ENCODE data around the gene FGD5.

The FGD5 gene, protein sequence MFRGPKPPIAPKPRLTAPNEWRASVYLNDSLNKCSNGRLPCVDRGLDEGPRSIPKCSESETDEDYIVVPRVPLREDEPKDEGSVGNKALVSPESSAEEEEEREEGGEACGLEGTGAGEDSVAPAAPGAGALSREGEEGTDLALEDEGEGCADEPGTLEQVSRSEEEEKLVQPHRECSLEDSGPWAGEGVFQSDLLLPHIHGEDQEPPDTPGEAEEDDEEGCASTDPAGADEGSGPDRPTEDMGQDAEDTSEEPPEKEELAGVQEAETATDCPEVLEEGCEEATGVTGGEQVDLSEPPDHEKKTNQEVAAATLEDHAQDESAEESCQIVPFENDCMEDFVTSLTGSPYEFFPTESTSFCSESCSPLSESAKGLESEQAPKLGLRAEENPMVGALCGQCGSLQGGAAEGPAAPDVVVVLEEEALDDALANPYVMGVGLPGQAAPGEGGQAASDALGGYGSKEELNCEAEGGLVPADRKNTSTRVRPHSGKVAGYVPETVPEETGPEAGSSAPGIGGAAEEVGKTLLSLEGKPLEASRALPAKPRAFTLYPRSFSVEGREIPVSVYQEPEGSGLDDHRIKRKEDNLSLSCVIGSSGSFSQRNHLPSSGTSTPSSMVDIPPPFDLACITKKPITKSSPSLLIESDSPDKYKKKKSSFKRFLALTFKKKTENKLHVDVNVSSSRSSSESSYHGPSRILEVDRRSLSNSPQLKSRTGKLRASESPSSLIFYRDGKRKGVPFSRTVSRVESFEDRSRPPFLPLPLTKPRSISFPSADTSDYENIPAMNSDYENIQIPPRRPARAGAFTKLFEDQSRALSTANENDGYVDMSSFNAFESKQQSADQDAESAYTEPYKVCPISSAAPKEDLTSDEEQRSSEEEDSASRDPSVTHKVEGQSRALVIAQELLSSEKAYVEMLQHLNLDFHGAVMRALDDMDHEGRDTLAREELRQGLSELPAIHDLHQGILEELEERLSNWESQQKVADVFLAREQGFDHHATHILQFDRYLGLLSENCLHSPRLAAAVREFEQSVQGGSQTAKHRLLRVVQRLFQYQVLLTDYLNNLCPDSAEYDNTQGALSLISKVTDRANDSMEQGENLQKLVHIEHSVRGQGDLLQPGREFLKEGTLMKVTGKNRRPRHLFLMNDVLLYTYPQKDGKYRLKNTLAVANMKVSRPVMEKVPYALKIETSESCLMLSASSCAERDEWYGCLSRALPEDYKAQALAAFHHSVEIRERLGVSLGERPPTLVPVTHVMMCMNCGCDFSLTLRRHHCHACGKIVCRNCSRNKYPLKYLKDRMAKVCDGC (N-terminal part only)

DNA sequence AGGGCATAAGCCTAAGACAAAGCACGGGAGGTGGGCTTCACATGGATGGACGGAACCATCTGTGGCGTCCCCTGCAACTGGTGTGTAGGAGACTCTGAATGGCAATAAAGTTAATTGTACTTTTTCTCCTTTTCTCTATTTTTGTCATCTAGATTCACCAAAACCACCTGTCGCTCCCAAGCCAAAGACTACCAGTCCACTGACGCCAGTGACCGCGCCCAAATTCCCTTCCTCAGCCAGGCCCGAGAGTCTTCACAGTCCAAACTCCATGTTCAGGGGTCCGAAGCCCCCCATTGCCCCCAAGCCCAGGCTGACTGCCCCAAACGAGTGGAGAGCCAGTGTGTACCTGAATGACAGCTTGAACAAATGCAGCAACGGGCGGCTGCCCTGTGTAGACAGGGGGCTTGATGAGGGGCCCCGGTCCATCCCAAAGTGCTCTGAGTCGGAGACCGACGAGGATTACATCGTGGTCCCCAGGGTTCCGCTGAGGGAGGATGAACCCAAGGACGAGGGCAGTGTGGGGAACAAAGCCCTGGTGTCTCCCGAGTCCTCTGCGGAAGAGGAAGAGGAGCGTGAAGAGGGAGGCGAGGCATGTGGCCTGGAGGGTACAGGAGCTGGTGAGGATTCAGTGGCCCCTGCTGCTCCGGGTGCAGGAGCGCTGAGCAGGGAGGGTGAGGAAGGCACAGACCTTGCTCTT lies at the start of gene FGD5:
Gene FGD5 (plus strand): TSS at position 159 of the 697 bp plus-strand sequence. CDS start 110 bp downstream, at position 269.
- H3K4me1 ChIP-seq (ENCODE audit: control insufficient read depth, insufficient read depth, low read length): peaks cover 18% of the 10 kb centered on the region
- H3K9me3 ChIP-seq (ENCODE audit: control insufficient read depth, insufficient read depth, low read depth, low read length): no peaks in the 10 kb centered on the region
- H3K36me3 ChIP-seq (ENCODE audit: control insufficient read depth, insufficient read depth, low read length): no peaks in the 10 kb centered on the region
- H3K9ac ChIP-seq (ENCODE audit: low read length): no peak within 1 kb of the TSS
- no peak within 1 kb of the TSS for H3K27ac ChIP-seq (ENCODE audit: low read depth, low read length)
- peaks cover under 1% of the 10 kb centered on the region; the same call in 1 of the 2 replicates for H3K27me3 ChIP-seq (ENCODE audit: control insufficient read depth, insufficient read depth, low read length)
- H3K4me3 ChIP-seq (ENCODE audit: low read depth, low read length): no peak within 1 kb of the TSS

DNA sequence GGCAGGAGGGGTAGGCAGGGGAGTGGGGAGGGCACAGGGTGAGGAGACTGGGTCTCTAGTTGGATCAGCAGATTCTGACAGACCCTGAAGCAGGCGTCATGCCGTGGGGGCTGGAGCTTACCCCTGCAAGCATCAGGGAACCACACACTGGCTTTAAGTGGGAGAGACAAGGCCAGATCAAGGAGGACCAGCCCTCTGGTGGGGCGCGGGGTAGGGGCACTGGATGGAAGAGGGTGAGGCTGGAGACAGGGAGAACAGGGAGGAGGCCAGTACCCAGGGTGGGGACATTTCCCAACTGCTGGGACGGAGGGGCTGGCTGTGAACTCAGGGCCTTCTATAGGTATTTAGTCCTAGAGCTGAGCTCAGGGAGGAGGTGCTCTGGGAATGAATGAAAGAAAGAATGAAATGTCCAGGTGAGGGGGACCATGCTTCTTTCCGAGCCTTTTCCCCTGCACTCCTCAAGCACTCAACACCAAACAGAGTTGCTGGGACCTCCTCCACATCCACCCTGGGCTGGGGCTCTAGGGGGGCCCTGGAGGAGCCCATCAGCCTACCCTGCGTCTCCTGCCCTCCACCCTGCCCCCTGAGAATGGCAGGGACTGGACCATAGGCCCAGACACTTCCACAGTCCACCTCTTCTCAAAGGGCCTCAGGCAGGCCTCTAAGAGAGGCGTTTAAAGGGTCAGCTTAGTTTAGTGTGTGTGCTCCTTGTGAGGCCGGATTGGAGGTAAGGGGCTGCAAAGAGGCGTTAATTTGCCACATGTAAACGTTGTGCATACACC lies 49.0 kb upstream of the FGD5 start:
- H3K27me3 ChIP-seq (ENCODE audit: control insufficient read depth, insufficient read depth, low read length): no peaks in the 10 kb centered on the region
- H3K4me3 ChIP-seq (ENCODE audit: low read depth, low read length): no peak overlapping the region
- no peaks in the 10 kb centered on the region for H3K36me3 ChIP-seq (ENCODE audit: control insufficient read depth, insufficient read depth, low read length)
- no peak overlapping the region for H3K9ac ChIP-seq (ENCODE audit: low read length)
- H3K9me3 ChIP-seq (ENCODE audit: control insufficient read depth, insufficient read depth, low read depth, low read length): no peaks in the 10 kb centered on the region
- no peak overlapping the region for H3K27ac ChIP-seq (ENCODE audit: low read depth, low read length)
- H3K4me1 ChIP-seq (ENCODE audit: control insufficient read depth, insufficient read depth, low read length): peaks cover 22% of the 10 kb centered on the region

DNA sequence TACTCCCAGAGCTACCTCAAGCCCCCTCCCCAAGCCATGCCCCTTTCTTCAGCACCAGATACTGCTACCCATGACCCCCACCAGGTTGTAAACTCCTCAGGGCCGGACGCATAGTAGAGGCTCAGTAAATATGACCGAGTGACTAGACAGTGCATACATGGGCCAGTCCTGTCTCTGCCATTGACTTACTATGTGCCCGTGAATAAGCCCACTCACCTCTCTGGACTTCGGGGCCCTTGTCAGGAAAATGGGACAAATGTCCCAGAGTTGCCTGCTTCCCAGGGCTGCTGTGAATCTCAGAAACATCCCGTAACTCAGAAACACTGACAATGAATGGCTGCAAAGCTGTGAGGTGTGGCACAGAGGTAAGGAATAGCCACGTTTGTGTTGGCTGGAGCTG lies 48.2 kb upstream of the FGD5 start:
- Histone ChIP-seq H3K36me3 (ENCODE audit: control insufficient read depth, insufficient read depth, low read length) (no peaks in the 10 kb centered on the region), H3K27me3 (ENCODE audit: control insufficient read depth, insufficient read depth, low read length) (no peaks in the 10 kb centered on the region), H3K4me3 (ENCODE audit: low read depth, low read length) (no peak overlapping the region)

DNA sequence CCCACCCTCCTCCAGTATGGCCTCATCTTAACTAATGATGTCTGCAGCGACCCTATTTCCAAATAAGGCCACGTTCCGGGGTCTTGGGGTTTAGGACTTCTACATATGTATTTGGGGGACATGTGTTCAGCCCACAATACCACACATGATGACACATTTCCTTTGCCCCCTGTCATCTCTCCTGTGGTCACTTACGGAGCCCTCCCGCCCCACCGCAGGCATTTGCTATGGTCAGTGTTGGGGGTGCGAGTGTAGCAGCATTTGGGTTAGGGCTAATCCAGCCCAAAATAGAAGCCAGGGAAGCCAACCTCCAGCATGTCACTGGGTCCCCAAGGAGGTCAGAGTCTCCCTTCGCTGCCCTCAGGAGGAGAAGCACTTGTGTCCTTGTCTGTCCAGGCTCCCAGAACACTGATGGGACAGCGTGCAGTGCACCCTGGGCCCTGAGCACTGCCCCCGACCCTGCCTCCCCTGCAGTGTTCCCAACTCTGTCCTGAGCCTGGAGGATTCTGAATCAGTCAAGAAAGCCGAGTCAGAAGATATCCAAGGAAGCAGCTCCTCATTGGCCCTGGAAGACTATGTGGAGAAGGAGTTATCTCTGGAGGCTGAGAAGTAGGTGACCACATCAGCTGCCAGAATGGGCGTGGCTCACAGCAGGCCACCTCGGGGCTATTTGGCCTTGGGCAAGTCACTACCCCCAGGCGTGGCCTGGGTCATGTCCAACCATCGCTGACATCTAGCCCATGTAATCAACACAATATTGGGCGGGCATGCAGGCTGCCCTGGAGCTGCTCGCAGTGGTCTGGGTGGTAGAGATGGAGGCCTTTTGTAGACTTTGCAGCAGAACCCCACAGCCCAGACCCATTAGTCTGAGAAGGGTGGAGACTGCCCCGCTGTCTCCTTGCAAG lies 46.9 kb upstream of the FGD5 start:
- no peaks in the 10 kb centered on the region for H3K9me3 ChIP-seq (ENCODE audit: control insufficient read depth, insufficient read depth, low read depth, low read length)
- H3K36me3 ChIP-seq (ENCODE audit: control insufficient read depth, insufficient read depth, low read length): no peaks in the 10 kb centered on the region
- no peaks in the 10 kb centered on the region for H3K27me3 ChIP-seq (ENCODE audit: control insufficient read depth, insufficient read depth, low read length)
- no peak overlapping the region for H3K27ac ChIP-seq (ENCODE audit: low read depth, low read length)
- H3K9ac ChIP-seq (ENCODE audit: low read length): no peak overlapping the region
- H3K4me3 ChIP-seq (ENCODE audit: low read depth, low read length): no peak overlapping the region
- peaks cover 25% of the 10 kb centered on the region for H3K4me1 ChIP-seq (ENCODE audit: control insufficient read depth, insufficient read depth, low read length)

More for the DNA sequence above, 48.2 kb upstream of the FGD5 start:
- Histone ChIP-seq H3K27ac (ENCODE audit: low read depth, low read length) (no peak overlapping the region), H3K4me1 (ENCODE audit: control insufficient read depth, insufficient read depth, low read length) (peaks cover 25% of the 10 kb centered on the region), H3K9ac (ENCODE audit: low read length) (no peak overlapping the region), H3K9me3 (ENCODE audit: control insufficient read depth, insufficient read depth, low read depth, low read length) (no peaks in the 10 kb centered on the region)

DNA sequence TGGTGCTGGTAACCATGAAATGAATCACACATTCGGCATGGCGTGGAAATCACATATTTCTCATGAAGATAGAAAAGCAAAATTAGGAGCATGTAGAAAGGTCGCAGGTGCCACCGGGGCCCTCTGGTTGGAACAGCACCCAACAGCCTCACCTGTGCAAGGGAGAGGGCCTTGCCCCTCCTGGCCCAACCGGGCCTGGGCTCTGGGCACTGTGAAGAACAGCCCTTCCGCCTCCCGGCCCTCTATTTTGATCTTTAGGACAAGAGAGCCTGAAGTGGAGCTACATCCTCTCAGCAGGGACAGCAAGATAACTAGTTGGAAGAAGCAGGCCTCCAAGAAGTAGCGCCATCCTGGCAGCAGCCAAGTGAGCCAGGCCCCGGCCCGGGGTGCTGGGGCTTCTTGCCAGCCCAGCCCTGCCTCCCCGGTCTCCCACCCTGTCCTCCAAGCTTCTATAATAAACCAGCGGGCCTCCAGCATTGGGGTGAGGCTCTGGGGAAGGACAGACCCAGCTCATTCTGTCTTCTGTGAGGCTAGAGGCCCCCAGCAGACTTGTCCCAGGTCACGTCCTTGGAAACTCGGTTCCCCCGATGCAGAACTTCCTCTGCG lies 46.1 kb upstream of the FGD5 start:
- no peaks in the 10 kb centered on the region for H3K36me3 ChIP-seq (ENCODE audit: control insufficient read depth, insufficient read depth, low read length)
- H3K4me3 ChIP-seq (ENCODE audit: low read depth, low read length): no peak overlapping the region
- no peak overlapping the region; the same call in 1 of the 2 replicates for H3K27ac ChIP-seq (ENCODE audit: low read depth, low read length)
- H3K4me1 ChIP-seq (ENCODE audit: control insufficient read depth, insufficient read depth, low read length): peaks cover 25% of the 10 kb centered on the region
- no peaks in the 10 kb centered on the region for H3K27me3 ChIP-seq (ENCODE audit: control insufficient read depth, insufficient read depth, low read length)
- no peak overlapping the region for H3K9ac ChIP-seq (ENCODE audit: low read length)
- H3K9me3 ChIP-seq (ENCODE audit: control insufficient read depth, insufficient read depth, low read depth, low read length): no peaks in the 10 kb centered on the region

DNA sequence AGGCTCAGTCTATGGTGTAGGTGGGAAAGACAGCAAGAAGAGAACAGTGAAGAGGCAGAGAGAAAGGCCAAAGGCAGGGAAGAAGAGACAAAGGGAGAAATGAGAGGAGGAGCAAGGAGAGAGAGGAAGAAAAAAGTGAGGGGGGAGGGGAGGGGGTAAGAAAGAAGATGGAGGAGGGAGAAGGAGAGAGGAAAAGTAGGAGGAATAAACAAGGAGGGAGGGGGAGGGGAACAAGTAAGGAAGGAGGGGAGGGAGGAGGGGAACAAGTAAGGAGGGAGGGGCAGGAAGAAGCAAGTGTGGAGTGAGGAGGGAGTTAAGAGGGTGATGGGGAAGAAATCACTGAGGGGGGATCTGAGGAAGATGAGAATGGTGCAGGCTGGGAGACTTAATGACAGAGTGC lies 45.5 kb upstream of the FGD5 start:
- Histone ChIP-seq H3K36me3 (ENCODE audit: control insufficient read depth, insufficient read depth, low read length) (no peaks in the 10 kb centered on the region), H3K27ac (ENCODE audit: low read depth, low read length) (no peak overlapping the region; the same call in 1 of the 2 replicates), H3K9ac (ENCODE audit: low read length) (no peak overlapping the region), H3K27me3 (ENCODE audit: control insufficient read depth, insufficient read depth, low read length) (no peaks in the 10 kb centered on the region), H3K9me3 (ENCODE audit: control insufficient read depth, insufficient read depth, low read depth, low read length) (no peaks in the 10 kb centered on the region), H3K4me3 (ENCODE audit: low read depth, low read length) (no peak overlapping the region), H3K4me1 (ENCODE audit: control insufficient read depth, insufficient read depth, low read length) (peaks cover 25% of the 10 kb centered on the region)

DNA sequence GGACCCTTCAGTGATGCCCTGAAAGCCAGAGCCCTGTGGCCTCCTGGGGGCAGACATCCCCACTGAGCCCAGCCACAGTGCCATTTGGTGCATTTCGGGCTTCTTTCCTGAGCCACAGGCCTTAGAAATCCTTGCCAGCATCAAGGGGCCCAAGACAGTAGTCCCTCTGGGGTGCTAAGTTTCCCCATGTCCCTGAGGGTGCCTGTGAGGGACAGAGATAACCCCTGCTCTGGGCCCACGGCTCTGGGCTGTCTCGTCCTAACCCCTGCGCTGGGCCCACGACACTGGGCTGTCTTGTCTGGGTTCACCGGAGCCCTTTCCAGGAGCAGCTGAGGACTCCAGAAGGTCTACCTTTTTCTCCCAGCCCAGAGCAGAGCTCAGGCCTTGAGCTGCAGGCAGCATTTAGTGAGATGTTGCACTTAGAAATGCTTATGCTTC lies 45.1 kb upstream of the FGD5 start:
- Histone ChIP-seq H3K27me3 (ENCODE audit: control insufficient read depth, insufficient read depth, low read length) (no peaks in the 10 kb centered on the region), H3K9me3 (ENCODE audit: control insufficient read depth, insufficient read depth, low read depth, low read length) (no peaks in the 10 kb centered on the region), H3K4me1 (ENCODE audit: control insufficient read depth, insufficient read depth, low read length) (peaks cover 25% of the 10 kb centered on the region), H3K27ac (ENCODE audit: low read depth, low read length) (no peak overlapping the region), H3K4me3 (ENCODE audit: low read depth, low read length) (no peak overlapping the region), H3K36me3 (ENCODE audit: control insufficient read depth, insufficient read depth, low read length) (no peaks in the 10 kb centered on the region), H3K9ac (ENCODE audit: low read length) (no peak overlapping the region)

DNA sequence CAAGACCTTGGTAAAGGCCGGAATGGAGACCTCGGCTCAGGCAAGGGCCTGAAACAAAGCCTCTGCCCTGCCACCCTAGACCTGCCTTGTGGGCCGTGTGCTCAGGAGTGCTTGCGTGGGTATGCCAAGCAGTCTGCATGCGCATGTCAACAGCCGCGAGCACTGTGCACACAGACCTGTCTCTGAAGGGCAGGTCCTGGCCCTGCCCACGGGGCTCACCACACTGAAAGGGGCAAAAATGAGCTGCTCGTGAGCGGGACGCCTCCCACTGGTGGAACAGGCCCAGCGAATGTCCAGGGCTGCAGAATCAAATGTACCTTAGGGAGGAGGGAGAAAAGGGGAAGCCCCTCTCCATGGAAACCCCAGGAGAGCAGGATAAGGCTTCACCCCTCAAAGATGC lies 44.3 kb upstream of the FGD5 start:
- Histone ChIP-seq H3K9me3 (ENCODE audit: control insufficient read depth, insufficient read depth, low read depth, low read length) (peaks cover 2% of the 10 kb centered on the region; the same call in 1 of the 2 replicates), H3K9ac (ENCODE audit: low read length) (no peak overlapping the region), H3K4me1 (ENCODE audit: control insufficient read depth, insufficient read depth, low read length) (peaks cover 25% of the 10 kb centered on the region), H3K27me3 (ENCODE audit: control insufficient read depth, insufficient read depth, low read length) (no peaks in the 10 kb centered on the region), H3K36me3 (ENCODE audit: control insufficient read depth, insufficient read depth, low read length) (no peaks in the 10 kb centered on the region), H3K4me3 (ENCODE audit: low read depth, low read length) (no peak overlapping the region), H3K27ac (ENCODE audit: low read depth, low read length) (no peak overlapping the region)

DNA sequence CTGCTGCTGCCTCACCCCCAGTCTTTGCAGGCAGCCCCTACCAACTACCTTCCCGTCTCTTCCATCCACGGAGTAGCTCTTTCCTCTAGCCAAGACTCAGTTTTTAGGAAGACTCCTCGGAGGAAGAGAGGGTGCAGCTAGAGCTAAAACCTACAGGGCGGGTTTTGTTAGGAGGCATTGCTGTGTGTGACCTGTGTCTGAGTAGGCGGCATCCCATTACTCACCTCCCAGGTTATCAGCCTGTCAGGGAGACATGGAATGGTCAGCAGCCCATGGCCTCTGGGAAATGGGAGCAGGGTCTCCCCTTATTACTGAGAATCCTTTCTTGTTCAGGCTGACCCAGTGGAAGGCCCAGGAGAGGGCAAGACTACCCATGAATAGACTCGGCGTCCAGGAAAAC lies 43.8 kb upstream of the FGD5 start:
- Histone ChIP-seq H3K9ac (ENCODE audit: low read length) (no peak overlapping the region), H3K27me3 (ENCODE audit: control insufficient read depth, insufficient read depth, low read length) (no peaks in the 10 kb centered on the region), H3K36me3 (ENCODE audit: control insufficient read depth, insufficient read depth, low read length) (no peaks in the 10 kb centered on the region), H3K9me3 (ENCODE audit: control insufficient read depth, insufficient read depth, low read depth, low read length) (peaks cover 2% of the 10 kb centered on the region; the same call in 1 of the 2 replicates), H3K27ac (ENCODE audit: low read depth, low read length) (no peak overlapping the region), H3K4me3 (ENCODE audit: low read depth, low read length) (no peak overlapping the region), H3K4me1 (ENCODE audit: control insufficient read depth, insufficient read depth, low read length) (peaks cover 25% of the 10 kb centered on the region)

Data from HUES6 (cell line).